Breast epithelium (tissue), 4 donors: ENCODE measurements around the gene MYLK. TPM values are rescaled to one million over a fixed set of nuclear protein-coding genes. Genes with fewer than 3 reads are reported as not detected.

Source experiments
- DNase-seq, 2 donors: peaks; one replicate each; pipeline ENCODE4 v3.0.0-alpha.2; 2019; ENCODE audit warnings: low spot score in 2 of 2
- H3K27ac ChIP-seq, 2 donors: fragments of 200-600 bp; sonication (generic) in 1 of 2; one replicate each; pipeline ENCODE4 v1.5.1; 2016 to 2019; ENCODE audit warnings: mild to moderate bottlenecking in 1 of 2
- H3K27me3 ChIP-seq, 2 donors: fragments of 200-600 bp; sonication (generic) in 1 of 2; one replicate each; pipeline versions ENCODE4 v1.5.1 to v1.6.0; 2017 to 2019; ENCODE audit warnings: control low read depth in 1 of 2, mild to moderate bottlenecking in 1 of 2
- H3K36me3 ChIP-seq: fragments of 200-600 bp; one replicate; pipeline ENCODE4 v1.5.1; 2019
- H3K4me1 ChIP-seq, 2 donors: fragments of 200-600 bp; sonication (generic); one replicate each; pipeline ENCODE4 v1.5.1; 2016 to 2019; ENCODE audit warnings: control low read depth in 1 of 2
- H3K4me3 ChIP-seq, 3 donors: fragments of 200-600 bp; sonication (generic); 1 replicate in 2 of 3; 2 replicates in 1 of 3; pipeline ENCODE4 v1.5.1; 2016 to 2019; ENCODE audit warnings: mild to moderate bottlenecking in 3 of 3, moderate library complexity in 2 of 3
- H3K9me3 ChIP-seq, 2 donors: fragments of 200-600 bp; sonication (generic) in 1 of 2; one replicate each; pipeline ENCODE4 v1.5.1; 2016 to 2019; ENCODE audit warnings: control low read depth in 1 of 2
- CTCF ChIP-seq, 3 donors: fragments of 450-650 bp; IDR thresholded peaks; one replicate each; pipeline ENCODE4 v1.5.1; 2016 to 2017; ENCODE audit warnings: antibody characterized with exemption in 3 of 3, mild to moderate bottlenecking in 3 of 3, moderate library complexity in 3 of 3
- POLR2A ChIP-seq: fragments of 450-650 bp; IDR thresholded peaks from one replicate; pipeline ENCODE4 v1.6.1; 2016; ENCODE audit warnings: antibody characterized with exemption, mild to moderate bottlenecking, moderate library complexity
- POLR2AphosphoS5 ChIP-seq, 3 donors: sonication (generic); formaldehyde crosslinking; IDR thresholded peaks; one replicate each; pipeline ENCODE4 v1.6.1; 2017; ENCODE audit warnings: antibody characterized with exemption in 3 of 3
- intact Hi-C: fragments of 100-400 bp; cut with DNase I; formaldehyde crosslinking; loops from one replicate; pipeline ENCODE4 v1.15.1; 2023; ENCODE audit warnings: low total_unique reads
- total RNA-seq, 3 donors: library from RNA; depleted of rRNA; stranded (reverse); fragments of >200 nt; gene quantifications; one replicate each; pipeline ENCODE4 v1.1.0, GENCODE V29; 2016

MYLK gene
- total RNA-seq, 3 donors from 2014 or later, result 87.2 to 188 (median 181) TPM

GRCh38 chr3:123582315-123582714 lies 301.8 kb downstream of the MYLK start:
- H3K27ac ChIP-seq, result no peak overlapping the region
- no peaks in the 10 kb centered on the region for H3K27me3 ChIP-seq
- intact Hi-C loops, result no loop called here
- H3K4me1 ChIP-seq, result peaks cover 0 to 4% of the 10 kb centered on the region in 2 donors
- no peak for TF ChIP-seq POLR2AphosphoS5 (IDR thresholded peaks at IDR 0.05)
- TF ChIP-seq CTCF (IDR thresholded peaks at IDR 0.05), result no peak
- no peak for TF ChIP-seq POLR2A
- H3K9me3 ChIP-seq, result no peaks in the 10 kb centered on the region
- no peaks in the 10 kb centered on the region for H3K36me3 ChIP-seq
- no peak for DNase-seq
- H3K4me3 ChIP-seq, result no peak overlapping the region

DNA sequence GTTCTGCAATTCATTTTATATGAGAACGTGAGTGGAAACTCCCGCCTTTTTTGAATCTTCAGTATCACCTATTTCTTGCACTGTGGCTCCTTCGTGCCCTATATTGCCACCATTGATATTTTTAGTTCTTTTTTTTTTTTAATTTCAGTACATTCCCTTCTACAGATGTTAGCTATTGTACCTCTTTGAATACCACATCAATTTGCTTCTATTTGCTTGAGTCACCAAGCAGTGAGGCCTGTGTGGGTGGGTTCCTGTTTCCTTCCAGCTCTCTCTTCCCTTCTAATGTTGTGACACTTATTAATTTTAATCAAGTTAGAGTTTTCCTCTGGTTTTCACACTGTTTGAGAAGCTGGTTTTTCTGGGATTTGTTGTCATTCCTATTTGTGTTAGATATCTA lies 308.0 kb downstream of the MYLK start:
- intact Hi-C loops, result no loop called here
- H3K27me3 ChIP-seq, result no peaks in the 10 kb centered on the region
- H3K27ac ChIP-seq, result no peak overlapping the region
- H3K4me3 ChIP-seq, result no peak overlapping the region
- TF ChIP-seq CTCF (IDR thresholded peaks at IDR 0.05) (no peak), POLR2AphosphoS5 (IDR thresholded peaks at IDR 0.05) (no peak), POLR2A (no peak)
- no peaks in the 10 kb centered on the region for H3K36me3 ChIP-seq
- H3K4me1 ChIP-seq, result no peaks in the 10 kb centered on the region
- no peaks in the 10 kb centered on the region for H3K9me3 ChIP-seq
- DNase-seq, result no peak

- TF ChIP-seq CTCF (IDR thresholded peaks at IDR 0.05), result no peak
- no peak for TF ChIP-seq POLR2AphosphoS5 (IDR thresholded peaks at IDR 0.05)
- no peak for TF ChIP-seq POLR2A
- no peaks in the 10 kb centered on the region for H3K36me3 ChIP-seq
- H3K4me1 ChIP-seq, result no peaks in the 10 kb centered on the region
- intact Hi-C loops, result no loop called here
- H3K9me3 ChIP-seq, result no peaks in the 10 kb centered on the region
- DNase-seq, result no peak
- no peak overlapping the region for H3K27ac ChIP-seq
- no peaks in the 10 kb centered on the region for H3K27me3 ChIP-seq
- H3K4me3 ChIP-seq, result no peak overlapping the region
Measured at GRCh38 chr3:123571973-123572365, 312.2 kb downstream of the MYLK start.

DNA sequence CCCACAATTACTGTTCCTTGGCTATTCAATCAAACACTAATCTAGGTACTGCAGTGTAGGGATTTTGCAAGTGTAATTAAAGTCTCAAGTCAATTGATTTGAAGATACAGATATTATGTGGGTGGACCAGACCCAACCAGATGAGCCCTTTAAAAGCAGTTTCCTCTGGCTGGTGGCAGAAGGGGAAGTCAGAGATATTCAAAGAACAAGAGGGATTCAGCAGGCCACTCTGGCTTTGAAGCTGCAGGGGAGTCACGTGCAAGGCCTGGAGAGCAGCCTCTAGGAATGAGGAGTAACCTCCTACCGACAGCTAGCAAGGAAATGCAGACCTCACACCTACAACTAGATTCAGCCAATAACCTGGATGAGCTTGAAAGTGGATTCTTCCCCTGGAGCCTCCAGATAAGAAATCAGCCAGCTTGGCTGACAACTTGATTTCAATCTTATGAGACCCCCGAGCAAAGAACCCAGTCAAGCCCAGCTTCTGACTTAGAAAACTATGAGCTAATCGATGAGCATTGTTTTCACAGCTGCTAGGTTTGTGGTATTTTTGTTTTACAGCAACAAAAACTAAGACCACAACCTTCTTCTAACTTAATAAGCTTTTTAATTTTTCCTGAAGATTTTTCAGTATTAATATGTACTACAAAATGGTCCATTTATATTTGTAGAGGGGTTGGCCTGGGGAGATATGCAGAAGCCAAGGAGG lies 312.7 kb downstream of the MYLK start:
- no peaks in the 10 kb centered on the region for H3K9me3 ChIP-seq
- TF ChIP-seq CTCF (IDR thresholded peaks at IDR 0.05) (no peak), POLR2A (no peak), POLR2AphosphoS5 (IDR thresholded peaks at IDR 0.05) (no peak)
- no peak overlapping the region for H3K4me3 ChIP-seq
- H3K27ac ChIP-seq, result no peak overlapping the region
- H3K36me3 ChIP-seq, result no peaks in the 10 kb centered on the region
- intact Hi-C loops, result no loop called here
- H3K4me1 ChIP-seq, result no peaks in the 10 kb centered on the region
- H3K27me3 ChIP-seq, result no peaks in the 10 kb centered on the region
- no peak for DNase-seq

DNA sequence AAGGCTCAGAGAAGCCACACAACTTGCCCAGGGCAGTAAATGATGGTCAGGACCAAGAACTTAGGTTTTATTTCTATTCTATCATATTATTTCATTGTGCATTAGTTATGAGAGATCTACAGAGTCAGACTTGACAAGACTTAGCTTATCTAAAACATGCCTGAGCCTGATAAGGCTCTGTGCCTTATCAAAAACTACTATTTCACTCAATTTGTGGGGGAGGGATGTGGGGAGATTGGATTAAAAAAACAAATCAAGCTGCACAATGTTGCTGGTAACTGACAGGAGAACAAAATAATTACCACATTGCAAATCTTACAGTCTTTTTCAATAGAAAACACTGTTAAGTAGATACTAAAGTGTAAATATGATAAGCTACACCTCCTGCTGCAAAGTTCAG lies 315.3 kb downstream of the MYLK start:
- Histone ChIP-seq H3K36me3 (no peaks in the 10 kb centered on the region), H3K9me3 (no peaks in the 10 kb centered on the region), H3K27me3 (no peaks in the 10 kb centered on the region), H3K27ac (no peak overlapping the region), H3K4me3 (no peak overlapping the region), H3K4me1 (no peaks in the 10 kb centered on the region)
- TF ChIP-seq POLR2A (no peak), CTCF (IDR thresholded peaks at IDR 0.05) (no peak)
- intact Hi-C loops, result no loop called here
- DNase-seq, result no peak
